Activated CD8-positive, alpha-beta T cell treated with anti-CD3 and anti-CD28 coated beads, Interleukin-2, amount 10 ng/mL, durations not matched to agents 7 days and 5 days (primary cell): ENCODE data around the gene SAMD1. TPM values are rescaled to one million over a fixed set of nuclear protein-coding genes. Genes with fewer than 3 reads are reported as not detected.
A peak's percentile ranks its signal among the peaks of the same experiment; 100 is the strongest.

Source experiments
- ATAC-seq: fragments of 150-1000 bp; cut with Tn5 transposase; one replicate; pipeline ENCODE4 v1.10.0; 2021; ENCODE audit warnings: moderate library complexity
- CTCF ChIA-PET: fragments of 350-600 bp; sonication (Branson Sonifier 250); formaldehyde crosslinking; loops from one replicate; lab custom pipeline; 2021; ENCODE audit warnings: antibody characterized with exemption; lab: Charles Lee
- POLR2A ChIA-PET: fragments of 350-600 bp; sonication (Branson Sonifier 250); formaldehyde crosslinking; loops from one replicate; lab custom pipeline; 2021; ENCODE audit warnings: antibody characterized with exemption; lab: Charles Lee
- DNase-seq: peaks from one replicate; pipeline ENCODE4 v3.0.0-alpha.2; 2020
- H3K27ac Mint-ChIP-seq: one replicate; pipeline ENCODE4 v1.8.0; 2021; ENCODE audit warnings: mild to moderate bottlenecking, mixed read lengths
- H3K27me3 Mint-ChIP-seq: one replicate; pipeline ENCODE4 v1.8.0; 2021; ENCODE audit warnings: low read depth, mixed read lengths
- H3K36me3 Mint-ChIP-seq: one replicate; pipeline ENCODE4 v1.8.0; 2021; ENCODE audit warnings: low read depth, mixed read lengths
- H3K4me1 Mint-ChIP-seq: one replicate; pipeline ENCODE4 v1.8.0; 2021; ENCODE audit warnings: low read depth, mixed read lengths
- H3K4me3 Mint-ChIP-seq: one replicate; pipeline ENCODE4 v1.8.0; 2021; ENCODE audit warnings: mild to moderate bottlenecking, mixed read lengths
- H3K9me3 Mint-ChIP-seq: one replicate; pipeline ENCODE4 v1.8.0; 2022; ENCODE audit warnings: mixed read lengths; ENCODE audit not compliant: insufficient read depth
- total RNA-seq, 2 experiments: library from RNA; stranded (reverse); gene quantifications; one replicate each; pipeline ENCODE4 v1.2.3, GENCODE V29; 2021

Gene SAMD1
- total RNA-seq, 2 experiments from 2014 or later = 72.0 to 76.1 TPM

DNA sequence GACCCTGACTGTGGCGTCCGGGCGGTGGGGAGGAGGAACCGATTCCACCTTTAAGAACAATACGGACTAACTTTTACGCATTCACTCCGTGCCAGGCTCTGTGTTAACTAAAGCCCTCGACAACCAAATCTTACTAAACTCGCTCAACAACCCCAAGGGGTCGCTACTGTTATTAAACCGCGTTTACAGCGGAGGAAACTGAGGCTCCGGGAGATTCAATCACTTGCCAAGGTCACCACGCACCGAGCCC, 1.2 kb downstream of the SAMD1 start:
- H3K36me3 Mint-ChIP-seq = peaks cover 33% of the 10 kb centered on the region
- no peaks in the 10 kb centered on the region for H3K27me3 Mint-ChIP-seq
- CTCF ChIA-PET = interaction anchor here (1.4 kb wide), 1 partner anchor 29 kb away, joined by 3 read pairs; no protein-coding TSS in a partner anchor
- peak overlapping the region; percentile 66 for H3K27ac Mint-ChIP-seq
- H3K9me3 Mint-ChIP-seq = peaks cover 7% of the 10 kb centered on the region
- POLR2A ChIA-PET = no interaction called here
- ATAC-seq = no peak
- no peak for DNase-seq
- H3K4me1 Mint-ChIP-seq = peaks cover 24% of the 10 kb centered on the region
- H3K4me3 Mint-ChIP-seq = peak overlapping the region; percentile 69

DNA sequence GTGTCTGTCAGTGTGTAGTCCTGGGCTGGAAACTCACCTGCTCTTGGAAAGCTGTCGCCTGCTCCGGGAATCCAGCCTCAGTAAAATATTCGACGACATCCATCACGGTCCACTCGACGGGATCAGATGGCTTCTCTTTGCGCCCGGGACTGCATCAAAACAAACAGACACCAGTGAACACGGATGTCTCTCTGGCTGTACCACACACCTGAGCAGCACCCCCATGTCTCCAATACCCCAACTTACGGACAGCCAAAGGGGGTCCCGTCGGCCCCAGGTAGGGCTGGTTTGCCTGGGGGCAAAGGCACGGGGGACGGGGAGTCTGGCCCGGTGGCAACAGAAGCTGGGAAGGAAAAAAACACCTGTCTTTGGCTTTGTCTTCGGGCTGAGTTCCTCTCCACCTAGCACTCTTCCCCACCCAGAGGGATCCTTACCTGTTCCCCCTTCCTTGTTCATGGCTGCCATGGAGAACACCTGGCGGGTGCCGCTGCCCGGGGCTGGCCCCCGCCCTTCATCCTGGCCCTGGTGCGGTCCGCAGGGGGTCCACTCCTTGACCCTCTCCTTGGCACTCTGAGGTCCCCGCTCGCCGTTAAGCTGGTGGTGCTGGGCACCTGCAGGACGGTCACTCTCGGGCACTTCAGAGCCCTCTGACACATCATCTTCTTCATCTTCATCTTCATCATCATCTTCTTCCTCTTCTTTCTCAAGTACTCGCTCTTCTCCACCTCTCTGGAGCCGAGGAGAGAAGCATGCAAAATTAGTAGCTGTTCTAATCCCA, 1.7 kb downstream of the SAMD1 start:
- peaks cover 24% of the 10 kb centered on the region for H3K4me1 Mint-ChIP-seq
- H3K9me3 Mint-ChIP-seq = peaks cover 7% of the 10 kb centered on the region
- H3K4me3 Mint-ChIP-seq = peak overlapping the region; percentile 69
- peak overlapping the region; percentile 66 for H3K27ac Mint-ChIP-seq
- DNase-seq = no peak
- ChIA-PET POLR2A (no interaction called here), CTCF (interaction anchor here (1.4 kb wide), 1 partner anchor 28 kb away, joined by 3 read pairs; no protein-coding TSS in a partner anchor)
- H3K36me3 Mint-ChIP-seq = peaks cover 33% of the 10 kb centered on the region
- ATAC-seq = no peak
- H3K27me3 Mint-ChIP-seq = no peaks in the 10 kb centered on the region

DNA sequence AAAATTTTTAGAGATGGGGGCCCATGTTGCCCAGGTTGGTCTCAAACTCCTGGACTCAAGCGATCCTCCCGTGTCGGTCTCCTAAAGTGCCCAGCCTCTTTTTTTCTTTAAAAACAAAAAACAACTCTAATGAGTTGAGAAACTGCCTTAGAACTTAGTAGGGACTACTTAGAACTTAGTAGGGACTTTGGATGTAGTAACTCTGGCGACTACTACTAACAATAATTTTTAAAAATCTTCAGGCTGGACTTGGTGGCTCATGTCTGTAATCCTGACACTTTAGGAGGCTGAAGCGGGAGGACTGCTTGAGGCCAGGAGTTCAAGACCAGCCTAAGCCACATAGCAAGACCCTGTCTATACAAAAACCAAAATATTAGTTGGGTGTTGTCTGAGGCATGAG, 4.5 kb downstream of the SAMD1 start:
- ATAC-seq (no peak), DNase-seq (no peak)
- Mint-ChIP-seq H3K36me3 (peaks cover 22% of the 10 kb centered on the region), H3K4me1 (peaks cover 20% of the 10 kb centered on the region), H3K9me3 (no peaks in the 10 kb centered on the region), H3K27me3 (no peaks in the 10 kb centered on the region), H3K4me3 (no peak overlapping the region), H3K27ac (no peak overlapping the region)
- POLR2A ChIA-PET = no interaction called here
- CTCF ChIA-PET = no interaction called here

DNA sequence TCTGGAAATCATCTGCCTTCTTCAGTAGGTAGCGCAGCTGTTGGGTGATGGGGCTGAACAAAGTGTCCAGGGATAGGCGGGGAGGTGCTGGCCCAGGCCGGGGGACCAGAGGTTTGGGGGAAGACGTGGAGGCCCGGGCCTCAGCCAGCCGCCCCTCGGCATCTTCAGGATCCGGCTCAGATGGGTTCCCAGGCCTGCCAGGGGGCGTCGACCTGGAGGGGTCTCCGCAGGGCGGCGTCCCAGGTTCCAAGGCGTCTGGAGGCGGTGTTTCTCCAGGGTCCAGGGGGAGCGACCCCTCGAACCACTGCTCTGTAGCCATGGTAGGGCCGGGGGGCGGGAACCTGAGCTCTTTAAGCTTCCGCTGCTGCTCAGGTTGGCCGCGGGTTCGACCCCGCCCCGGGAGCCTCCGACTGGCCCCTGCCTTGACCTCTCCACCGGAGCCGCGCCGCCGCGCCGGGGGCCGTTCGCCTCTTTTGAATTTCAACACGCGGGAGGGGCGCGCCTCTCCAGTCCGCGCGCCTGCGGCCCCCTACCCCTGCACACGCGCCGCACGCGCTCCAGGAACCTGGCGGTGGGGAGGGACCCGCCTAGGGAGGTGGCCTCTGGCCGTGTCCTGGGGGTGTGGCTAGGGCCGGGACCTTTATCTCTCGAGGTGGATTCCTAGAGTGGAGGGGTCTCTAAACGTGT, 5.1 kb downstream of the SAMD1 start, which contains the start of gene C19orf67:
Gene C19orf67, minus strand, starts transcription at position 475 of the 687 bp plus-strand sequence. Its CDS starts 156 bp downstream, at position 319.
- ChIA-PET CTCF (interaction anchor here (0.7 to 2.0 kb wide), 2 partner anchors 51 to 223 kb away, joined by 3 to 4 read pairs; partner anchors contain the start of gene ASF1B), POLR2A (interaction anchor here (1.0 kb wide), 1 partner anchor 337 kb away, joined by 4 read pairs; a partner anchor contains a TSS)
- Mint-ChIP-seq H3K4me1 (peaks cover 24% of the 10 kb centered on the region), H3K27ac (no peak within 1 kb of the TSS), H3K9me3 (no peaks in the 10 kb centered on the region), H3K27me3 (no peaks in the 10 kb centered on the region), H3K36me3 (peaks cover 22% of the 10 kb centered on the region), H3K4me3 (no peak within 1 kb of the TSS)
- DNase-seq = no peak
- no peak for ATAC-seq

DNA sequence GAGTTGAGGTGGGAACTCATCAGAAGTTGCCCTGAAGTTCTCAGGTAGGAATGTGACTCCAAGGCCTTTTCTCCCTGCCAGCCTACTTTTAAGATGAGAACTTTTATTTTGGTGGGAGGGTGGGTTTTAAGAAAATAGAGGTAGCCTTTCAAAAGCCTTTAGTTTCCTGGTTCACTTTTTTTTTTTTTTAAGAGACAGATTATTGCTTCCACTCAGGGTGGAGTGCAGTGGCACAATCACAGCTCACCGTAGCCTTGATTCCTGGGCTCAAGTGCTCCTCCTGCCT, 7.9 kb downstream of the SAMD1 start:
- H3K4me3 Mint-ChIP-seq = no peak overlapping the region
- CTCF ChIA-PET = interaction anchor here (0.6 to 3.0 kb wide), 9 partner anchors 7 to 220 kb away, joined by 3 to 15 read pairs (median 7); partner anchors contain the start of genes ASF1B and MISP3
- no peaks in the 10 kb centered on the region for H3K27me3 Mint-ChIP-seq
- H3K4me1 Mint-ChIP-seq = peaks cover 18% of the 10 kb centered on the region
- ATAC-seq = no peak
- no peak for DNase-seq
- H3K36me3 Mint-ChIP-seq = peaks cover 6% of the 10 kb centered on the region
- POLR2A ChIA-PET = interaction anchor here (0.6 to 0.9 kb wide), 2 partner anchors 221 to 932 kb away, joined by 3 read pairs; partner anchors contain the start of genes IER2 and STX10
- H3K9me3 Mint-ChIP-seq = no peaks in the 10 kb centered on the region
- H3K27ac Mint-ChIP-seq = no peak overlapping the region

DNA sequence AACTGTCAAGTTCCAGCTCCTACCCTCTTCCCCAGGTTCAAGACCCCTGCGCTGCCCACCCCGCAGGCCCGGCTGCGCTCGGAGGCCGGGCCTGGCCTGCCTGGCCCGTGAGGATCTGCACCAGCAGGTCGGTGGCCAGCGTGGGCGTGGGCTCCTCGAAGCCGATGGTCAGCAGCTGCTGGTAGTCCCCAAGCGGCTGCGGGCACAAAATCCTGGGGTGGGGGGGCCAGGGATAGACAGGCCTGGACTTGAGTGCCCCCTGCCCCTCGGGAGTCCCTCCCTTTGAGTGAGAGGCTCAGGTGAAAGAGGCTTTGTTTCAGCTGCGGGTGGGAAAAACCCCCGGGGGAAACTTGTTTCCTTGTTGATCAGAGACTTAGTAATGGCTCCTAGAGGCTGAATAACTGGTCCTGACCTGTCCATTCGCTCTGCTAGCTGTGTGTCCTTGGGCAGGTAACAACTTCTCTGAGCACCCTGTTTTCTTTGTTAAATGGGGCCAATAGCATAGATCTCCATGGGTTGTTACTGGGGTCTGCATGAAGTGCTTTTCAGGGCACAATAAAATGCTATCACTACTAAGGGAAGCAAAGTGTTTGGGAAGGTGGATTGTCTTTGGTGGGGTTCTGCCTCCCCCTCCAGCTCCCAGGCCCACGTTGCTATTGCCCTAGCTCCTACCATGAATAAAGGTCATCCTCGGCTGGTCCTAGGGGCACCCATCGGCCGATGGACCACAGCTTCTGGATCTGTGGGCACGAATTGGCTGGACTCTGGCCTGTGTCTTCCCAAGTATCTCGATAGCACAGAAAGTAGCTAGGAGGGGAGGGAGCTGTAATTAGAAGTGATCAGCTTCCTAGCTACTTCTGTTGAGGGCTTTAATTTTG, 8.5 kb downstream of the SAMD1 start:
- H3K4me3 Mint-ChIP-seq = peak overlapping the region; percentile 92
- DNase-seq (no peak), ATAC-seq (no peak)
- H3K27me3 Mint-ChIP-seq = no peaks in the 10 kb centered on the region
- H3K4me1 Mint-ChIP-seq = peaks cover 18% of the 10 kb centered on the region
- CTCF ChIA-PET = interaction anchor here (0.6 to 3.0 kb wide), 14 partner anchors 8 to 220 kb away, joined by 3 to 15 read pairs (median 6); partner anchors contain the start of genes ASF1B and MISP3
- H3K9me3 Mint-ChIP-seq = no peaks in the 10 kb centered on the region
- peak overlapping the region; percentile 92 for H3K27ac Mint-ChIP-seq
- peaks cover 2% of the 10 kb centered on the region for H3K36me3 Mint-ChIP-seq
- POLR2A ChIA-PET = interaction anchor here (0.6 to 1.9 kb wide), 7 partner anchors 8 to 932 kb away, joined by 3 to 8 read pairs (median 3); partner anchors contain the start of genes ADGRE5, ASF1B, IER2 and IL27RA

- CTCF ChIA-PET = interaction anchor here (0.7 to 3.0 kb wide), 17 partner anchors 7 to 219 kb away, joined by 3 to 15 read pairs (median 5); partner anchors contain the start of genes ASF1B and MISP3
- H3K36me3 Mint-ChIP-seq = peaks cover 2% of the 10 kb centered on the region
- H3K4me1 Mint-ChIP-seq = peaks cover 18% of the 10 kb centered on the region
- POLR2A ChIA-PET = interaction anchor here (0.6 to 1.9 kb wide), 8 partner anchors 9 to 306 kb away, joined by 3 to 8 read pairs (median 3); partner anchors contain the start of genes ADGRE5, ASF1B and IL27RA
- peak; percentile 96 for ATAC-seq
- H3K27me3 Mint-ChIP-seq = no peaks in the 10 kb centered on the region
- H3K9me3 Mint-ChIP-seq = no peaks in the 10 kb centered on the region
- H3K27ac Mint-ChIP-seq = peak overlapping the region; percentile 92
- DNase-seq = peak; percentile 100
- peak overlapping the region; percentile 92 for H3K4me3 Mint-ChIP-seq
Observed at GRCh38 chr19:14080887-14081796, 9.4 kb downstream of the SAMD1 start.

DNA sequence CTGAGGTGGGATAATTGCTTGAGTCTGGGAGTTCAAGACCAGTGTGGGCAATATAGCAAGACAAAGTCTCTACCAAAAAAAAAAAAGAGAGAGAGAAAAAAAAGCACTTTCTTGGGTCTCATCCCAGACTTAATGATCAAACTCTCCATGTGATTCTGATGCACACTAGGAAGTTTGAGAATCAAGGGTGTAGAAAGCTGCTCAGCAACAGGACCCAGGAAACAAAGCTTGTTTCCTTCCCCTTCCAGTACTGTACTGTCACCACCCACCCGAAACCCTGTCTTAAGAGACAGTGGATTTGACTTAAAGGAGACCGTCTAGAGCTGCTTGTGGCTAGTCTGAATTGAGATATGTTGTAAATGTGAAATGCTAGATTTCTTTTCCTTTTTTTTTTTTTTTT, 12.1 kb downstream of the SAMD1 start:
- H3K9me3 Mint-ChIP-seq = no peaks in the 10 kb centered on the region
- H3K36me3 Mint-ChIP-seq = peaks cover 2% of the 10 kb centered on the region
- ChIA-PET CTCF (interaction anchor here (0.6 to 1.5 kb wide), 5 partner anchors 9 to 200 kb away, joined by 3 to 7 read pairs (median 4); partner anchors contain the start of gene ASF1B), POLR2A (no interaction called here)
- no peak for DNase-seq
- no peak overlapping the region for H3K4me3 Mint-ChIP-seq
- H3K27ac Mint-ChIP-seq = no peak overlapping the region
- ATAC-seq = no peak
- H3K27me3 Mint-ChIP-seq = no peaks in the 10 kb centered on the region
- H3K4me1 Mint-ChIP-seq = peaks cover 37% of the 10 kb centered on the region

- ATAC-seq (peak; percentile 7), DNase-seq (no peak)
- ChIA-PET POLR2A (interaction anchor here (1.0 kb wide), 1 partner anchor 63 kb away, joined by 3 read pairs; no protein-coding TSS in a partner anchor), CTCF (interaction anchor here (1.0 to 6.3 kb wide), 13 partner anchors 8 to 194 kb away, joined by 3 to 87 read pairs (median 5); partner anchors contain the start of genes ASF1B and PRKACA)
- Mint-ChIP-seq H3K4me3 (peak overlapping the region; percentile 88), H3K4me1 (peaks cover 30% of the 10 kb centered on the region), H3K9me3 (no peaks in the 10 kb centered on the region), H3K27me3 (peaks cover 2% of the 10 kb centered on the region), H3K36me3 (no peaks in the 10 kb centered on the region), H3K27ac (peak overlapping the region; percentile 80)
Observed at GRCh38 chr19:14073925-14074838, 16.4 kb downstream of the SAMD1 start.
